ENCODE data around the gene ASRGL1.
"Not testable (repeated sequence)": the region's sequence is repeated elsewhere in the genome, so short reads cannot be mapped to it uniquely, and the experiment has no call there.

ASRGL1 gene

GRCh38 chr11:62337303-62338181 lies at the start of gene ASRGL1:
Gene ASRGL1 (plus strand): TSS chr11:62337448. CDS start chr11:62337978, 530 bp downstream.
- DNase-seq, result peak; percentile 89

GRCh38 chr11:62295504-62295903 lies 41.7 kb upstream of the ASRGL1 start:
- no peak for DNase-seq

- DNase-seq, result no peak
These were observed 38.3 kb upstream of the ASRGL1 start, which contains the start of gene SCGB1D4 for GRCh38 chr11:62298975-62299374. Gene SCGB1D4 (minus strand): TSS chr11:62299075. CDS start chr11:62299010, 65 bp downstream.

GRCh38 chr11:62306227-62306626 lies 31.0 kb upstream of the ASRGL1 start:
- no peak for DNase-seq

GRCh38 chr11:62307950-62308349 lies 29.3 kb upstream of the ASRGL1 start:
- DNase-seq, result no peak

- no peak for DNase-seq
These were observed 27.3 kb upstream of the ASRGL1 start for GRCh38 chr11:62309991-62310390.

- DNase-seq, result no peak
These were observed 21.8 kb upstream of the ASRGL1 start for GRCh38 chr11:62315431-62315830.

GRCh38 chr11:62322524-62322923 lies 14.7 kb upstream of the ASRGL1 start:
- DNase-seq, result no peak

- DNase-seq, result no peak
These were observed 12.3 kb upstream of the ASRGL1 start for GRCh38 chr11:62324731-62325556.

GRCh38 chr11:62325781-62326180 lies 11.5 kb upstream of the ASRGL1 start:
- DNase-seq, result not testable (repeated sequence)

- not testable (repeated sequence) for DNase-seq
These were observed 10.5 kb upstream of the ASRGL1 start for GRCh38 chr11:62326719-62327118.

- not testable (repeated sequence) for DNase-seq
These were observed 9.7 kb upstream of the ASRGL1 start for GRCh38 chr11:62327541-62327940.

GRCh38 chr11:62331264-62331663 lies 6.0 kb upstream of the ASRGL1 start:
- not testable (repeated sequence) for DNase-seq

- DNase-seq, result no peak
These were observed 3.5 kb upstream of the ASRGL1 start for GRCh38 chr11:62333768-62334167.

- DNase-seq, result not testable (repeated sequence)
These were observed 322 bp upstream of the ASRGL1 start for GRCh38 chr11:62336949-62337302.

GRCh38 chr11:62338218-62338617 lies 970 bp downstream of the ASRGL1 start:
- DNase-seq, result no peak

- peak; percentile 54 for DNase-seq
These were observed 3.1 kb downstream of the ASRGL1 start for GRCh38 chr11:62340269-62340901.

GRCh38 chr11:62341588-62341987 lies 4.3 kb downstream of the ASRGL1 start:
- no peak for DNase-seq

GRCh38 chr11:62343646-62344190 lies 6.5 kb downstream of the ASRGL1 start:
- DNase-seq, result not testable (repeated sequence)

- no peak for DNase-seq
These were observed 7.0 kb downstream of the ASRGL1 start for GRCh38 chr11:62344210-62344609.

GRCh38 chr11:62345861-62346260 lies 8.6 kb downstream of the ASRGL1 start:
- DNase-seq, result no peak

- no peak for DNase-seq
These were observed 15.4 kb downstream of the ASRGL1 start for GRCh38 chr11:62352355-62353336.
